Measurements from ENCODE around the gene SGO2.

DNA sequence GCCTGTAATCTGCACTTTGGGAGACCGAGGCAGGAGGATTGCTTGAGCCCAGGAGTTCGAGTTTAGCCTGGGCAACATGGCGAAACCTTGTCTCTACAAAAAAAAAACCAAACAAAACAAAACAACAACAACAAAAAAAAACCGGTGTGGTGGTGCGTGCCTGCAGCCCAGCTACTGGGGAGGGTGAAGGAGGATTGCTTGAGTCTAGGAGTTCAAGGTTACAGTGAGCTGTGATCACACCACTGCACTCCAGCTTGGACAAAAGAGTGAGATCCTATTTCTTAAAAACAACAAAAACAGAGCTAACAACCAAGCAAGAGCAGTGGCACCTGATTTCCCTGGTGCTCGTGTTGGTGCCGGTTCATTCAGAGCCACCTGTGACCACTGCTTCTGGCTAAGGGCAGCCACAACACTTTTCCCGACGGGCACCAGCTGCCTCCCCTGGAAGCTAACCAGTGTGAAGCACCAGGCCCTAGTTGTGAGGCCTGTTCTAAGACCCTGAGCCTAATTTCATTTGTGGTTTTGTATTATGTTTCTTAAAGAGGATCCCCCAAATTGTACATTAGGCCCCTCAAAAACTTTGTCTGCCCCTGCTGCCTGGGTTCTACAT, 61.1 kb downstream of the SGO2 start:
- no peak for TF ChIP-seq ZNF777 (tag by site-specific recombination; IDR thresholded peaks at IDR 0.05; ENCODE audit: borderline replicate concordance)
- TF ChIP-seq CTCF (tag by site-specific recombination; IDR thresholded peaks at IDR 0.05), result no peak
- TF ChIP-seq ZNF610 (tag by site-specific recombination; IDR thresholded peaks at IDR 0.05; ENCODE audit: borderline replicate concordance), result no peak
- no peak for TF ChIP-seq ZSCAN30 (tag by site-specific recombination; IDR thresholded peaks at IDR 0.05)
- TF ChIP-seq ZNF423 (tag by site-specific recombination; IDR thresholded peaks at IDR 0.05), result no peak
- TF ChIP-seq, protein P1, sequence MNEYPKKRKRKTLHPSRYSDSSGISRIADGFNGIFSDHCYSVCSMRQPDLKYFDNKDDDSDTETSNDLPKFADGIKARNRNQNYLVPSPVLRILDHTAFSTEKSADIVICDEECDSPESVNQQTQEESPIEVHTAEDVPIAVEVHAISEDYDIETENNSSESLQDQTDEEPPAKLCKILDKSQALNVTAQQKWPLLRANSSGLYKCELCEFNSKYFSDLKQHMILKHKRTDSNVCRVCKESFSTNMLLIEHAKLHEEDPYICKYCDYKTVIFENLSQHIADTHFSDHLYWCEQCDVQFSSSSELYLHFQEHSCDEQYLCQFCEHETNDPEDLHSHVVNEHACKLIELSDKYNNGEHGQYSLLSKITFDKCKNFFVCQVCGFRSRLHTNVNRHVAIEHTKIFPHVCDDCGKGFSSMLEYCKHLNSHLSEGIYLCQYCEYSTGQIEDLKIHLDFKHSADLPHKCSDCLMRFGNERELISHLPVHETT (tag by site-specific recombination; IDR thresholded peaks at IDR 0.05), result no peak
- no peak for TF ChIP-seq ZBTB6 (tag by site-specific recombination; IDR thresholded peaks at IDR 0.05)
- TF ChIP-seq ZNF112 (tag by site-specific recombination; IDR thresholded peaks at IDR 0.05), result no peak
- no peak for TF ChIP-seq ZNF302 (tag by site-specific recombination; IDR thresholded peaks at IDR 0.05; ENCODE audit: low read depth)
